Inferior parietal cortex (tissue), 1 donor: ENCODE results near the gene VIPR1.

Experiments
- DNase-seq: peaks from one replicate; pipeline ENCODE4 v3.0.0-alpha.2; 2016; ENCODE audit errors: extremely low spot score

VIPR1 gene

DNA sequence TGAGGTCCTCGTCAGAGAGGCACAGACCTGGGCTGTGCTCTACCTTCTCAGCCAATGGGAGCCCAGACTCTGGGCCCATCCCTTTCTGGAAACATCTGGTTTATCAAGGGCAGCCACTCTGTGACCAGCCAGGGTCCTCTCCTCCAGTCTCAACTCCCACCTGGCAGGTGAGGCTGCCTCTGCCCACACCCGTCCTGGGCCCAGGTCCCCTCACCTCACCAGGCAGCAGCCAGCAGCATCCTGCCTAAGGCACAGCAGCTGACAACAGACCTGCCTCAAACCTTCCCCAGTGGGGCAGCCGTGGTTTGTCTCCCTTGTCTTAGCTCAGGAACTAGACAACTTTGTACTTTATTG, 8.7 kb upstream of the VIPR1 start:
- DNase-seq = no peak

DNA sequence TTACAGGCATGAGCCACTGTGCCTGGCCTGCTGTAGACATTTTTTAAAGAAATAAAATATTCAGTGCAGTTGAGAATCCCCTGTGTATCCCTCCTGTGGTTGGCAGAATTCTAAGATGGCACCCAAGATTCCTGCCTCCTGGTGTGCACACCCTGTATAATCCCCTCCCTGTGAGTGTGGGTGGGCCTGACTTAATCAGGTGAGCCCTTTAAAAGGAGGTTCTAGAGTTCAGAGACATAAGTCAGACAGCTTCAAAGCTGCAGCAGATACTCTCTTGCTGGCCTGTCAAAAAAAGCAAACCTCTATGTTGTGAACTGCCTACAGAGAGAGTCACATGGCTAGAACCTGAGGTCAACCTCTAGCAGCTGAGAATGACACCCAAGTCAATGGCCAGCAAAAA, 7.0 kb upstream of the VIPR1 start:
- DNase-seq = no peak

DNA sequence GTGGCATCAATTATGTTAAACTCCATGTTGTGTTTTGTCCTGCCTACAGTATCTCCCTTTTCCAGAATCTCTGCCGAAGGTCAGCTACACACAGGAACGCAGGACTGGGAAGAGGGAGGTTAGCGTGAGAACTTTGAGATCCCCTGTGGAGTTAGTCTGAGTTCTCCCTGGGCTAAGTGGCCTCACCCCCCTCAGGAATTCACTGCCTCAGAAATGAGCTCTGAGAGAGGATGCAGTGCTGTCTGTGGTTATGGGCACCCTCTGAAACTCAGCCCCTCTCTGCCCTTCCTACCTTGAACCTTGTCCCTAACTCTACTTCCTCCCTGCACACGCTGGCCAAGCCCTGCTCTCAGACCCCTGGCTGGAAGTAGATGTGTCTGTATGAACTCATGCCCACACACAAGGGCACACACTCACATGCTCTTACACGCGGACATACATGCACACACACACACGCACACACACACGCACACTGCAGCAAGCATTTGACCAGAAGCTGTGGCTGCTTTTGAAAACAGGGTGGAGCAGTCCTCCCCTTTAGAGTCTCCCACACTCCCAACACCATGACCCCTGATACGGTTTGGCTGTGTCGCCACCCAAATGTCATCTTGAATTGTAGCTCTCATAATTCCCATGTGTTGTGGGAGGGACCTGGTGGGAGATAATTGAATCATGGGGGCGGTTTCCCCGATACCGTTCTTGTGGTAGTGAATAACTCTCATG, 5.3 kb upstream of the VIPR1 start:
- no peak for DNase-seq

DNA sequence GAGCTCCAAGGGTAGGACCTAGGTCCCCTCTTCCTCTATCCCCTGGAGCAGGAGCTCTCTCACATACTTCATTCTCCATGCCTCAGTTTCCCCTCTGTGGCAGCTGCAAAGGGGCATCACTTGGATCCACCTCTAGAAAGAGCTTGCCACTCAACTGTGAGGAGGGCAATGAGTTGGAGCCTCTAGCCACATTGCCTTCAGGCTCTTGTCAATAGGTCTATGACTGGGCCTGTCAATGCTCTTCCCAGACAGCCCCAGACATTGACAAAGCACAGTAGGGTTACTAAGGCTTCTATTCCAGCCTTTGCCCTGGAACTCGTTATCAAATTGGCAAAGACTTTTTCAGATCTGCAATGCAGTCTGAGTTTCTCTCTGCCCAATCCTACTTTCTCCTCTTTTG, 4.4 kb upstream of the VIPR1 start:
- no peak for DNase-seq

DNA sequence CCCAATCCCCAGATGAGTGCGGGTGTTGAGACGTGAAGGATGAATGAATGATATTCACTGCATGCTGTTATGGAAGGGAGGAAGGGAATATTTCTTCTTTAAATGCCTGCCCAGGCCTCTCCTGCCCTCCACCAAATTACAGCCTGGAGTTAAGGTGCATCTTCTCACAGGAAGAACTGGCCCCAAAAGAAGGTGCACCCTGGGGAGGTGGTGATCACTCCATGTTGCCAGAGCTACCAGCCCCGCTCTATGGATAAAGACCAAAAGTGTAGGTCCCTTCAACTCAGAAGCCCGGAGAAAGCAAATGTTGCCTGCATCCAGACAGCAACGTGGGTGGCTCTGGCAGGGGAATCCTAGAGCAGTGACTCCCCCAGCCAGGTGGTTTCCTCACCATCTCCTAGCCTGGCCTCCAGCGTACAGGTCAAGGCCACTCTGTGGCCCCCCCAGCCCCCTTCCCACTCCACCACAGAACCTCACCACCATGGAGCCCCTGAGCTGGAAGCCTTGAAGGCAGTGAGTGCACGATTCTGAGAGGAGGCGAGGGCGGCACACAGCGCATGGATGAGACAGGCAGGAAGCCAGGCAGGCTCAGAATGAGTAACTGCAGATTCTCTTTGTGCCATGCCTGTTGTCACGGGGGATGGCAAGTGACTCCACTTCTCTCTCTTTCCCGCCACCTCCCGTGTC, 3.5 kb upstream of the VIPR1 start:
- peak; percentile 63 for DNase-seq

DNA sequence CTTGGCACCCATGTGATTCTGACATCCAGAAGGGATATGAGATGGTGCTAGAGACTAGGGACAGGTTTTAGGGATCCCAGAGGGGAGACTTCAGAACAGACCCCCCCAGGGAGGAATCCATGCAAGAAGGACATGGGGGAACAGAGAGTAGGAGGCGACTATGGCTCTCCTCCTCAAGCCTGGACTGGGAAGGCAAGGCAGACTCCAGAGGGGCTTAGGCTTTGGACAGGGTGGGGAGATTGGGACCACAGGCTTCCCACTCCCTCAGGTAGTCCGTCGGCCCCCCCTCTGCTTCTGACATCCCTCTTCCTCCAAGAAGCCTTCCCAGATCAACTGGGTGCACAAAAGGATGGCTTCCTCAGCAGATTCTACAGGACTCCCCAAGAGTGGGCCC, 3.0 kb upstream of the VIPR1 start:
- DNase-seq = no peak

DNA sequence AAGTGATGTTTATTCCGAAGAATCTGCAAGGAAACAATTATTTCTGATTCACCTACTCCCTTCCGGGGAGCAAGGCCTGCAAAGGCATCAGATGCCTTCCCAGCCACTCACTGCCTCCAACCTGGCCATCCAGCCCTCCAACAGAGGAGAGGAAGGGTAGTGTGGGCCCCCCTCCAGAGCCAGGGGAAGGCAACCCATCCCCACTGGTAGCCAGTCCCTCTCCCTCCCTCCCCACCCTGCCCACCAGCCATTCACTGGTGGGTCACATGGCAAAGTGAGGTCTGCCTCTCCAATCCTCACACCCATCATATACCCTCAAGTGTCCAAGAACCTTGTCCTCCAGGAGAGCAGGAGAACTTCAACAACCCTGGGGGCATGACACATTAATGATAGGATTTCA, 2.4 kb upstream of the VIPR1 start:
- no peak for DNase-seq

DNA sequence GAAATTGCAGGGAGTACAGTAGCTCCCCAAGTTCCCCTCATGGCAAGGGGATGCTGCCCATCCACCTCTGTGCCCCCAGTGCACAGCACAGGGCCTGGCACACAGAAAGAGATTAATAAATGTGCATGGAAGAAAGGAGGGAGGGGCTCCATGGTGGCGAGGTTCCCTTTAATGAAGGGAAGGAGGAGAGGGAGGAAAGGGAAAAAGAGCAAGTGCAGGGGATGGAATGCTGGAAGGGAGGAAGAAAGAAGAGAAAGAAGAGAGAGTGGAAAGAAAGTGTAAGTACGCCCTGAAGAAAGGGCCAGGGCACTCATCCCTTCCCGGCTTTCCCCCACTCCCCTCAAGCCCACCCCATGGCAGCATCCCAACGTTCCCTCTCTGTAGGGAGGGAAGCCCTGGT, 1.5 kb upstream of the VIPR1 start:
- no peak for DNase-seq

DNA sequence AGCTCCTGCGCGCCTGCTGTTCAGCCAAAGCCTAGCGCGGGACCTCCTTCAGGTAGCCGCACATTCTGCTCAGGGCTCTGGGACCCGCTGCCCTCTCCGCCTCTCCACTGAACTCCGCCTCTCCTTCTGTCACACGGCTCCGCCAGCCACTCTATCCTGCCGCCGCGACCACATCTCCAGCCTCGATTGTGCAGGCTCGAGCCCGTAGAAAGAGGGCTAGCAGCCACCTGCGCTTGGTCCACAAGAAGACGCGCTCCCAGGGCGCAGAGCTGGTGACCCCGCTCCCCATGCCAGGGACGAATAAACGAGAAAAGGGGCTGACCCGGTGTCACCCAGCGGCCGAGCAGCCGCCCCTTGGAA, 1.1 kb upstream of the VIPR1 start:
- DNase-seq = no peak

DNA sequence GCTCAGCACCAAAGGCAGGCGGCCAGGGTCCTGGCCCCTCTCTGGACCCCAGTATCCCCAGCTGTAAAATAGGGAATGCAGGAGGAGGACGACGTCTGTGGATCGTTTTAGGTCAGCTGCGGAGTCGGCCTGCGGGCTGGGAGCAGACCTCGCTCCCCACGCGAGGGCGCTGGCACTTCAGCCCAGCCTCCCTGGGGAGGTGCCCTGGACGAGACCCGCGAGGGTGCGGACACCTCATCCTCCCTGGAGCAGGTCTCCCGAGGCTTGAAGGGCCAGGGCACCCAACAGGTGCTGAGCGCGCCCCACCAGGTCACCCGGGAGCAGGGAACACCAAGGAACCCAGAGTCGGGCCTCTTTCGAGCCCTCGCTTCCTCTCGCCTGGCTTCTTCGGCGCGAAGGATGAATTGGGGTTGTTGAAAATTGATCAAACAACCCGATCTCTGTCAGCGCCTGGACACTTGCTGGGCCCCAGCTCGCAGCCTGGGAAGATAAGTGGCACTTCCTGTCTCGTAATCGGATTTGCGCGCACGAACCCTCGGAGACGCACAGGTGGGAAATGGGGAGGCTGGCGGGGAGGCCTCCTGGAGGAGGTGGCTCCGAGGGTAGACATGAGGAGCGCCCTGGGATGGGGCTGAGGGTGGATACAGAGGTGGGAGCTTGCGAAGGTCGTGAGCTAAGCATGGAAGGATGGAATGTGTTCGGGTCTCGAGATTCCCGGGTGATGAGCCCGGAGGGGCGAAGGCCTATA, 588 bp upstream of the VIPR1 start:
- no peak for DNase-seq

DNA sequence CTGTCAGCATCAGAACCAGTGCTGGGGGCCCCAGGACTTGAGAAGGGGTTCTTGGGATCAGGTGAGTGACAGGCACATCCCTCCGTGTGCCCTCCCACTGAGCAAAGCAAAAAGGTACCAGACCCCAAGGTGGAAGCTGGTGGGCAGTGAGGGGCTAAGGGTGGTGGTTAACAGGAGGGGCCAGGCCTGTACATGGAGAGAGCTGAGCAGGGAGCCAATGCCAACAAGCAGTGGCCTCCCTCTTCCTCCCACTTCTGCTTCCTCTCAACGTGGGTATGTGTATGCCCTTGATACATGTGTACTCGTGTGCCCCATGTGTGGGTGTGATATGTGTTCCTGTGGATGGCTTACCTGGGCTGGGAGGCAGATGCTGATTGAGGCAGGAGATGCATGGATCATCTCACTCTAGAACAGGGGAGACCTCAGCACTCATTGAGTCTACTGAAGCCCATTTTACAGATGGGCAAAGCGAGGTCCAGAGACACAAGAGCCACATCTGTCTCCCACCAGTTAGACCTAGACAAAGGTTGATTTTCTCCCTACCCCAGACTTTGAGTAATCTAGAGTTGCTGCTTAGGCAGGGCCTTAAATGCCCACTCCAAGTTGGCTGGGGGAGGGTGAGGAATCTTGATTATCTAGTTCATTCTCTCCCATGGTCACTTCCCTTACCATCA, 945 bp downstream of the VIPR1 start:
- no peak for DNase-seq

DNA sequence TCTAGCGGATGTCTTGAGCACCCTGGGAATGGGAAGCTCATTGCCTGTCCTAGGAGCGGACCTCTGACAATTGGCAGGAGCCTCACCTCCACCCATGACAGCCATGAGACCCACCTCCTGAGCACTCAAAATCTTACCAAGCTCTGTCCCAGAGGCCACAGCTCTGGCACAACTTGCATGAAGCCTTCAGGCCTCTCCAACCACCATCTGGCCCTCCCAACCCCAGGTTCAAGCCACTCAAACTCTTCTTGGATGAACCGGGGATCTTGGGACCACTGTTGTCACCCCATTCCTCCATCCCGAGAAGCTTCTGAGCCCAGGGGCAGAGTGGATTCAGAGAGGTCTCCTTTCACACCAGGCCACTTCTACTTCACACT, 1.5 kb downstream of the VIPR1 start:
- no peak for DNase-seq

DNA sequence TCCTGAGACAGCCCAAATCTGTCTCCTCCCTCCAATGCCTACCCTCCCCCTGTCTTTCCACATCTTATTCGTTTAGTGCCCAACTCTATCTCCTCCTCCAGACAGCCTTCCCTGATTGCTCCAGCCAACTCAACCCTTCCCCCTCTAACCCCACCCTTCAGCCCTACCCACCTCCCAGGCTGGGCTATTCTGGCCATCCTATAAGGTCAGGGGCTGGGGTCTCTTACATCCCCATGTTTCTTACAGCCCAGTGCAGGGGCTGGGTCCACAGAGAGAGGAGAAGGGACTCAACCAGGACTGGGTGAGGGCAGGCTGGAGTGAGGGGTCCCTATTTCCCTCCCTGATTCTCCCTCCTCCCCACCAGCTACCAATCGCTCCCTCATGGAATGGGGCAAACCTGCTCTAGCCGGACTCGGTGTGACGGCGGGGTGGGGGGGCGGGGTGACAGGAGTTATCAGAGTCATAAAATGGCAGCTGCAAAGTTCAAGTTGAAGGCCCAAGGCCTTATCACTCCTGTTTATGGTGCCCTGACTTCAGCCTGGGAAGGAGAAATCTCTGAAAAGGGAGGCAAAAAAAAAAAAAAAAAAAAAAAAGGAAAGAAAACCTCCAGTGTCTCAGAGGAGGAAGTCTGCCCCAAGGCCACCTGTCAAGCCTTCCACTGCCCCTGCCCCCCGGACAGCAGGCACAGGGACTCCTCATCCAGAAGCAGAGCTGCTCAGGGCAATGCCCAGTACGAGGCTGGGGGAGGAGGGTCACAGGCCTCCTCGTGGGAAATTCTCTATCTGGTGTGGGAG, 2.1 kb downstream of the VIPR1 start:
- DNase-seq = no peak

DNA sequence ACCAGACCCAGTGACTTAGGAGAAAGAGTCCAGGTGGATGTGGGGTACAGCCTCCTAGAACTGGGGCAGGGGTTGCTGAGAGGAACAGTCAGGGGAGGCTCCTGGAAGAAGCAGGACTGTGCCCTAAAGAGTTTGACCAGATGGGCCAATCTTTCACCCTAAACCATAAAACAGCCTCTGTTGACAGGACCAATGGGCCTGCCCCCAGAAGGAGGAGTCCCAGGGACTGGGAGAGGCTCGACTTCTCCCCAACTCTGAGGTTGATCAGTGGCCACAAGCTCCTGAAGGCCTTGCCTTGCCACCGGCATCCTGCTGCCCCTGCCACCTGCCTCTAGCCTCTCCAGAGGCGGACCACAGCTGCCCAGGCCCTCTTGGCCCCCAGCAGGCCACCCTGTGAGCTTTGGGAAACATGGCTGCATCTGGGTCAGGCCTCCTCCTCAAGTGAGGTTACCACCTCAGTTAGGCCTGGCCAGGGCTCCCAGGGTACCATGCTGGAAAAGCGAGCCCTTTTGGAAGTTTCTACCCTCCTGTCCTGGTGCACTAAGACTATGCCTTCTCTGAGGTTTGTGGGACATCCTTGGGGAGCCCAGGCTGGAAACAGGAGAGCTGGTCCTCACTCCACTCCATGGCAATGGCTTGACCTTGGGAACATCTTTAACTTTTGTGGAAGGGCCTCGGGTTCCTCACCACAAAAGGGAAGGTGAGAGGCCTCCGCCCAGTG, 2.8 kb downstream of the VIPR1 start:
- no peak for DNase-seq

DNA sequence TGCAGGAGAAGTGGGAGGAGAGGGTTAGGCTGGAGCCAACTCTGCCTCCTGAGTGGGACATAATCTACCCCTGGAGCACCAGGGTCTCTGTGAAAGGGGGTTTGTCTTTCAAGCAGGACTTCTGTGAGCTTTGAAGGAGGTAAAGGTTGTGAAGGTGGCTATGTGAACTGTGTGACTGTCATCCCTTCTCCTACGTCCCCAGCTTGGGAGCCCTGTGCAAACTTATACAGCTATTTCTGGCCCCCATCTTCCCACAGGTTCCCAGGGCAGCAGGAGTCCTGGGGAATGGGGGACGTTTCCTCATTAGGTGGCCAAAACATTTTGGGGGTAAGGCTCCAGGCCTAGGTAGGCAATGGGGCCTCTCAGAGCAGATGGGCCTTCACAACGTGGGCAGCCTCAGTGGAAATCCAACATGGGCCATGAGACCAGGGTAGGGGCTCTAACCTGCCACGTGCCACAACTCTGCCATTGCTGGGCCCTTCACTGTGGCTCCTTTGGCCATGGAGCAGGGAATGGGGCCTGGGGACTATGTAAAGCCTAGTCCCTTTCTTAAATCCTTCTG, 3.5 kb downstream of the VIPR1 start:
- DNase-seq = no peak

DNA sequence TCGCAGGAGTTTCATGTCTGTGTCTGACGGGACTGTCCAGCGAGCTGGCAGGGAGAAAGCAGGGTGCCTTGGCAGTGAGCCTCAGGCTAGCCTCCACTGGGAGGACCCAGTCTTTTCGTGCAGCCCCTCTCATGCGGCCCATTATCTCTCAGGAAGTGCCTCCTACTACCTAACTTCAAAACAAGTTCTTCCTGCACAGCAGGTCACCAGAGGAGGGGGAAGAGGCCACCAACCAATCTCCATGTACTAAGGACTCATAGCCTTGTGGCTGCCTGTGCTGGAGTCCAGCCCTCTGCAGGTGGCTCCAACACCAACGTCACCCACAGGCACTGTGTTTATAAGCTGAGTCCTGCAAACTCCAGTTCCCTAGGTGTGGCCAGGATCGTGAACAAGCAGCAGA, 4.8 kb downstream of the VIPR1 start:
- DNase-seq = no peak

DNA sequence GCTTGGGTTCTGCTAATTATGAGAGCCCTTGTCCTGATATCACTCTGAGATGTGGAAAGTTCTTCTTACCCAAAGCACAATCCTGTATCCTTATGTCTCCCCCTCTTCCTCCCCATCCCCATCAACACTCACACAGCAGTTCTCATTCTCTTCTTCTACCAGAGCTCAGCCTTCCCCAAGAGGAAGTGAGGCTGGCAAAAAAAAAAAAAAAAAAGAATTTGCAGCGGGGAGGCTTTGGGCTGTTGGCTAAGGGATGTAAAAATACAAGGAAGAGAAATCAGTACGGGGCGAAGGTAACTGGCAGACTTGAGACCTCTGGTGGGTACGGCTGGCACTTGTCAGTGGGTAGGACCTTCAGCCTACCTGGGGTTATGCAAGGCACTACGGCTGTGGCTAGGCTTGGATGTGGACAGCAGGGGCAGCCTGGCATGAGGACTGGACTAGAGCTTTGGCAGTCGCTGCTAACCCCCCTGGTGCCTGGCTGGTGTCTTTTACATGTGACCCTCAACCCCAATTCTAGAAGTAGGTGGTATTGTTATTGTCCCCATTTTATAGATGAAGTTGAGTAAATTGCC, 5.4 kb downstream of the VIPR1 start:
- no peak for DNase-seq

DNA sequence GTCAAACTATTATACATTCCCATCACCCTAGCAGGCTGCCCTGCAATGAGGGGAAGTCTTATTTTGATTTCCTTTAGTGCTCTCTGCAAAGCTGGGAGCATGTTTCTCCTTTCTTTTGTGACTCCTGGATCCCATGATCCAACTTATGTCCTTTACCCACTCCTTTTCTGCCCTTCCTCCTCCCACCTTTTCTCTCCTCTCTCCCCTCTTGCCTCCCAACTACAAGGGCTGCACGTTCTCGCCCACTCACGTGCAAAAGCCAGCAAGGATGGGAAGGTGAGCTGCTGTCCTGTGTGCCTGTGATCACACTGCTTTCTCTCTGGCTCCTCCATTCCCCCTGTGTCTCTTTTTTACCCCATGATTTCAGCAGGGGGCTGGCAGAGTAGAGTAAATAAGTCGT, 6.1 kb downstream of the VIPR1 start:
- no peak for DNase-seq

DNA sequence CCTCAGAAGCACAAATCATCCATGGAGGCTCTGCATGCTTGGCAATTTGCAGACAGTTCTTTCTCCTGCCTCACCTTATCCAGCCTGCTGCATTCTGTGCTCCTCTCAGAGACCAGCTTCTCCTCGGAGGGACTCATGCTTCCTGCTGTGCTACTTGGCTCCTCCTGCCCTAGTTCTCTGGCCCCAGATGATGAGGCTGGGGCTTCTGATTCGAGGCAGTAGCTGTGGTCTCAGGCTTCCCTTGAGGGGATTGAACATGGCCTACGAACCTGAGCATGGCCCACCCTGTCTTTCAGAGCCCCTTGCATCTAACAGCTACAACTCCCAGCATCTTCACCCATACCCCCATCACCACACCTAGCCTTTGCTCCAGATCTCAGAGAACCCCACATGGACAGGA, 6.7 kb downstream of the VIPR1 start:
- no peak for DNase-seq

DNA sequence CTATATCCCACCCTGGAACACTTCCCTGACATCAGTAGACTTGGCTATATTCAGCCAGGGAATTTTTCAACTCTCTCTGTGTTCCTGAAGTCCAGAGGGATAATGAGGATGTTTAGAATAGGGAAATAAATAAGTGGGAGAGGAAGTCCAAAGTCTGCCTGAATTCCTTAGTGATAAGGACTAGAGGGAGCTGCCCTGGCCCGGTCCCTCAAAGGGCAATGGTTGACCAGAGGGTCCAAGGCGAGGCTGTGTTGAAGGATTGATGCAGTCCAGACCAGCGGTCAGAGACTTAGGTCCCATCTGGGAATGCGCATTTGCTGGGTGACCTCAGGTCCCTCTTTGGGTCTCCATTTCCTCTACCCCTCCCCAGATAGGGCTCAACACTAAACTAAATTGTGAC, 7.9 kb downstream of the VIPR1 start:
- DNase-seq = no peak

DNA sequence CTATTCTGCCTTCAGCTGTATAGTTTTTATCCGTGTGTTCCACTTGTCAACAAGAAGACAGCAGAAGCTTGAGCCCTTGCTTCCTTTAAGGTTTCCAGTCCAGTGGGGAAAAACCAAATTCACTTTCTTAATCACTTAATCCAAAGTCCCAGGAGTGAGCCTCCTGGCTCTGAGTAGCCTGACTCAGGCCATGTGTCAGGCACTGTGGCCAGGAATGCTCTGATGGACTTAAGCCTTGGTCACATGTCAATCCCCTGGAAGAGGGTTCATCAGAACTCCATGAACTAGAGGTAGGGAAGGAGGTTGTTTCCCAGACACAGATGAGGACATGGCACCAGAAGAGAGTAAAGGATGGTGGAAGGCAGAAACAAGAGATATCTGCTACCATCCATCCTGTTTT, 8.8 kb downstream of the VIPR1 start:
- no peak for DNase-seq
